ENCODE measurements around the gene CMTM8. TPM values are rescaled to one million over a fixed set of nuclear protein-coding genes. Genes with fewer than 3 reads are reported as not detected.
"Not testable (repeated sequence)": the region's sequence is repeated elsewhere in the genome, so short reads cannot be mapped to it uniquely, and the experiment has no call there.

CMTM8 gene
- total RNA-seq: not detected

GRCh38 chr3:32238453-32239306 lies at the start of gene CMTM8:
TSS of gene CMTM8 (plus strand) at chr3:32238680. CDS start at chr3:32238973, 293 bp downstream.
- Histone ChIP-seq H3K9me3 (ENCODE audit: control insufficient read depth in 3 of 3, low read length in 3 of 3) (no peaks in the 10 kb centered on the region), H3K27me3 (ENCODE audit: control insufficient read depth in 3 of 3, insufficient read depth in 3 of 3, low read length in 3 of 3) (peaks cover 0 to 19% (median 19%) of the 10 kb centered on the region in 3 donors), H3K36me3 (ENCODE audit: control insufficient read depth in 3 of 3, insufficient read depth in 3 of 3, low read length in 3 of 3) (no peaks in the 10 kb centered on the region), H3K9ac (ENCODE audit: low read depth in 1 of 3, low read length in 3 of 3) (peak within 1 kb of the TSS; percentile 61 to 73 (median 68)), H3K4me3 (ENCODE audit: low read length in 3 of 3) (peak within 1 kb of the TSS; percentile 70 to 74 (median 74)), H3K4me1 (ENCODE audit: control insufficient read depth in 3 of 3, insufficient read depth in 3 of 3, low read length in 3 of 3) (peaks cover 6 to 15% (median 10%) of the 10 kb centered on the region in 3 donors), H3K27ac (ENCODE audit: low read depth, low read length) (peak within 1 kb of the TSS; percentile 43)

GRCh38 chr3:32189693-32190092 lies 48.8 kb upstream of the CMTM8 start:
- no peak overlapping the region for H3K27ac ChIP-seq (ENCODE audit: low read depth, low read length)
- H3K9ac ChIP-seq (ENCODE audit: low read depth in 1 of 3, low read length in 3 of 3): no peak overlapping the region
- H3K9me3 ChIP-seq (ENCODE audit: control insufficient read depth in 3 of 3, low read length in 3 of 3): no peaks in the 10 kb centered on the region
- H3K36me3 ChIP-seq (ENCODE audit: control insufficient read depth in 3 of 3, insufficient read depth in 3 of 3, low read length in 3 of 3): no peaks in the 10 kb centered on the region
- H3K4me3 ChIP-seq (ENCODE audit: low read length in 3 of 3): no peak overlapping the region
- H3K27me3 ChIP-seq (ENCODE audit: control insufficient read depth in 3 of 3, insufficient read depth in 3 of 3, low read length in 3 of 3): no peaks in the 10 kb centered on the region
- H3K4me1 ChIP-seq (ENCODE audit: control insufficient read depth in 3 of 3, insufficient read depth in 3 of 3, low read length in 3 of 3): peaks cover 0 to 3% (median 0%) of the 10 kb centered on the region in 3 donors

- not testable (repeated sequence) for H3K27ac ChIP-seq (ENCODE audit: low read depth, low read length); H3K4me1 ChIP-seq (ENCODE audit: control insufficient read depth in 3 of 3, insufficient read depth in 3 of 3, low read length in 3 of 3)
These were observed 47.9 kb upstream of the CMTM8 start for GRCh38 chr3:32190556-32190955.

GRCh38 chr3:32193101-32193500 lies 45.4 kb upstream of the CMTM8 start:
- Histone ChIP-seq H3K9ac (ENCODE audit: low read depth in 1 of 3, low read length in 3 of 3) (no peak overlapping the region), H3K4me3 (ENCODE audit: low read length in 3 of 3) (no peak overlapping the region), H3K36me3 (ENCODE audit: control insufficient read depth in 3 of 3, insufficient read depth in 3 of 3, low read length in 3 of 3) (no peaks in the 10 kb centered on the region), H3K9me3 (ENCODE audit: control insufficient read depth in 3 of 3, low read length in 3 of 3) (no peaks in the 10 kb centered on the region), H3K27ac (ENCODE audit: low read depth, low read length) (no peak overlapping the region), H3K27me3 (ENCODE audit: control insufficient read depth in 3 of 3, insufficient read depth in 3 of 3, low read length in 3 of 3) (peaks cover 0 to 1% (median 0%) of the 10 kb centered on the region in 3 donors), H3K4me1 (ENCODE audit: control insufficient read depth in 3 of 3, insufficient read depth in 3 of 3, low read length in 3 of 3) (peaks cover 0 to 6% (median 3%) of the 10 kb centered on the region in 3 donors)

More at GRCh38 chr3:32190556-32190955, 47.9 kb upstream of the CMTM8 start:
- not testable (repeated sequence) for H3K9ac ChIP-seq (ENCODE audit: low read depth in 1 of 3, low read length in 3 of 3); H3K36me3 ChIP-seq (ENCODE audit: control insufficient read depth in 3 of 3, insufficient read depth in 3 of 3, low read length in 3 of 3); H3K9me3 ChIP-seq (ENCODE audit: control insufficient read depth in 3 of 3, low read length in 3 of 3); H3K4me3 ChIP-seq (ENCODE audit: low read length in 3 of 3); H3K27me3 ChIP-seq (ENCODE audit: control insufficient read depth in 3 of 3, insufficient read depth in 3 of 3, low read length in 3 of 3)

- no peak overlapping the region for H3K4me3 ChIP-seq (ENCODE audit: low read length in 3 of 3)
- no peak overlapping the region for H3K9ac ChIP-seq (ENCODE audit: low read depth in 1 of 3, low read length in 3 of 3)
- peaks cover 5 to 12% (median 8%) of the 10 kb centered on the region in 3 donors for H3K4me1 ChIP-seq (ENCODE audit: control insufficient read depth in 3 of 3, insufficient read depth in 3 of 3, low read length in 3 of 3)
- H3K27ac ChIP-seq (ENCODE audit: low read depth, low read length): no peak overlapping the region
- peaks cover 0 to 2% (median 0%) of the 10 kb centered on the region in 3 donors for H3K27me3 ChIP-seq (ENCODE audit: control insufficient read depth in 3 of 3, insufficient read depth in 3 of 3, low read length in 3 of 3)
- no peaks in the 10 kb centered on the region for H3K36me3 ChIP-seq (ENCODE audit: control insufficient read depth in 3 of 3, insufficient read depth in 3 of 3, low read length in 3 of 3)
- H3K9me3 ChIP-seq (ENCODE audit: control insufficient read depth in 3 of 3, low read length in 3 of 3): no peaks in the 10 kb centered on the region
These were observed 43.8 kb upstream of the CMTM8 start for GRCh38 chr3:32194653-32195052.

GRCh38 chr3:32195995-32196540 lies 42.4 kb upstream of the CMTM8 start:
- Histone ChIP-seq H3K36me3 (ENCODE audit: control insufficient read depth in 3 of 3, insufficient read depth in 3 of 3, low read length in 3 of 3) (no peaks in the 10 kb centered on the region), H3K4me1 (ENCODE audit: control insufficient read depth in 3 of 3, insufficient read depth in 3 of 3, low read length in 3 of 3) (peaks cover 10 to 14% (median 13%) of the 10 kb centered on the region in 3 donors), H3K9ac (ENCODE audit: low read depth in 1 of 3, low read length in 3 of 3) (no peak overlapping the region), H3K27me3 (ENCODE audit: control insufficient read depth in 3 of 3, insufficient read depth in 3 of 3, low read length in 3 of 3) (peaks cover 0 to 2% (median 0%) of the 10 kb centered on the region in 3 donors), H3K4me3 (ENCODE audit: low read length in 3 of 3) (no peak overlapping the region), H3K9me3 (ENCODE audit: control insufficient read depth in 3 of 3, low read length in 3 of 3) (no peaks in the 10 kb centered on the region), H3K27ac (ENCODE audit: low read depth, low read length) (no peak overlapping the region)

GRCh38 chr3:32197991-32198390 lies 40.5 kb upstream of the CMTM8 start:
- H3K4me1 ChIP-seq (ENCODE audit: control insufficient read depth in 3 of 3, insufficient read depth in 3 of 3, low read length in 3 of 3): peaks cover 16 to 20% (median 20%) of the 10 kb centered on the region in 3 donors
- H3K36me3 ChIP-seq (ENCODE audit: control insufficient read depth in 3 of 3, insufficient read depth in 3 of 3, low read length in 3 of 3): no peaks in the 10 kb centered on the region

GRCh38 chr3:32198714-32199113 lies 39.8 kb upstream of the CMTM8 start:
- peaks cover 16 to 20% (median 20%) of the 10 kb centered on the region in 3 donors for H3K4me1 ChIP-seq (ENCODE audit: control insufficient read depth in 3 of 3, insufficient read depth in 3 of 3, low read length in 3 of 3)
- H3K27ac ChIP-seq (ENCODE audit: low read depth, low read length): peak overlapping the region; percentile 69

More at GRCh38 chr3:32197991-32198390, 40.5 kb upstream of the CMTM8 start:
- H3K27me3 ChIP-seq (ENCODE audit: control insufficient read depth in 3 of 3, insufficient read depth in 3 of 3, low read length in 3 of 3): peaks cover 0 to 2% (median 0%) of the 10 kb centered on the region in 3 donors
- H3K9me3 ChIP-seq (ENCODE audit: control insufficient read depth in 3 of 3, low read length in 3 of 3): no peaks in the 10 kb centered on the region
- H3K27ac ChIP-seq (ENCODE audit: low read depth, low read length): no peak overlapping the region
- H3K4me3 ChIP-seq (ENCODE audit: low read length in 3 of 3): no peak overlapping the region
- H3K9ac ChIP-seq (ENCODE audit: low read depth in 1 of 3, low read length in 3 of 3): no peak overlapping the region

GRCh38 chr3:32200490-32200889 lies 38.0 kb upstream of the CMTM8 start:
- Histone ChIP-seq H3K4me1 (ENCODE audit: control insufficient read depth in 3 of 3, insufficient read depth in 3 of 3, low read length in 3 of 3) (peaks cover 16 to 20% (median 20%) of the 10 kb centered on the region in 3 donors), H3K9me3 (ENCODE audit: control insufficient read depth in 3 of 3, low read length in 3 of 3) (no peaks in the 10 kb centered on the region), H3K4me3 (ENCODE audit: low read length in 3 of 3) (no peak overlapping the region), H3K36me3 (ENCODE audit: control insufficient read depth in 3 of 3, insufficient read depth in 3 of 3, low read length in 3 of 3) (no peaks in the 10 kb centered on the region), H3K9ac (ENCODE audit: low read depth in 1 of 3, low read length in 3 of 3) (no peak overlapping the region), H3K27ac (ENCODE audit: low read depth, low read length) (peak overlapping the region; percentile 79), H3K27me3 (ENCODE audit: control insufficient read depth in 3 of 3, insufficient read depth in 3 of 3, low read length in 3 of 3) (peaks cover 0 to 2% (median 0%) of the 10 kb centered on the region in 3 donors)

More at GRCh38 chr3:32198714-32199113, 39.8 kb upstream of the CMTM8 start:
- Histone ChIP-seq H3K9ac (ENCODE audit: low read depth in 1 of 3, low read length in 3 of 3) (no peak overlapping the region), H3K27me3 (ENCODE audit: control insufficient read depth in 3 of 3, insufficient read depth in 3 of 3, low read length in 3 of 3) (peaks cover 0 to 2% (median 0%) of the 10 kb centered on the region in 3 donors), H3K4me3 (ENCODE audit: low read length in 3 of 3) (no peak overlapping the region), H3K9me3 (ENCODE audit: control insufficient read depth in 3 of 3, low read length in 3 of 3) (no peaks in the 10 kb centered on the region), H3K36me3 (ENCODE audit: control insufficient read depth in 3 of 3, insufficient read depth in 3 of 3, low read length in 3 of 3) (no peaks in the 10 kb centered on the region)

All from skeletal muscle tissue (tissue), 4 donors.